22Rv1 (cell line): Measurements from ENCODE around the gene CHD6.

Experiments
- H3K27ac ChIP-seq: fragments of 450-650 bp; 2 replicates; pipeline ENCODE4 v1.5.1; 2017
- CTCF ChIP-seq: fragments of 450-650 bp; IDR thresholded peaks from 2 replicates; pipeline ENCODE4 v1.5.1; 2017; ENCODE audit warnings: mild to moderate bottlenecking
- ZFX ChIP-seq: fragments of 450-650 bp; IDR thresholded peaks from 2 replicates; pipeline ENCODE4 v1.6.1; 2017; ENCODE audit warnings: antibody characterized with exemption, borderline replicate concordance

The CHD6 gene

DNA sequence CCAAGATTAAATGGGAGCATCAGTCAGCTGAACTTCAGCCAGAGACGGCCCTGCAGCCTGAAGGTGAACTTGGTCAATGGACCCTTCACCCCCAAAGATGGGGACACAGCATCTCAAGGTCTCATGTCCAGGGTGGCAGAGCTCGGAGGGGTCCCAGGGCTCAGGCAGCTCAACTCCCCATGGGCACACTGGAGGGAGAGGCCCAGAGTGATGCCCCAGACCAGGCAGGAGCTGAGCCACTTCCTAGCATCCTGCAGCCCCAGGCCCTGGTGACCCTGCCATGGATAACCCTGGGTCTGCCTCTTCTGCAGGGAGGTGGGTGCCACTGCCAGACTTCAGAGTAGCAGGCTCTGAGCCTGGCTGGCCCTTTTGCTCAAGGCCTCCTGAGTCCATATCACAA, 224.1 kb downstream of the CHD6 start:
- H3K27ac ChIP-seq = no peak overlapping the region
- TF ChIP-seq ZFX (no peak), CTCF (no peak)

- TF ChIP-seq CTCF (no peak), ZFX (no peak)
- H3K27ac ChIP-seq = no peak overlapping the region
Measured at GRCh38 chr20:41393705-41394066, 224.5 kb downstream of the CHD6 start.

GRCh38 chr20:41392871-41393704, 225.1 kb downstream of the CHD6 start:
- TF ChIP-seq ZFX (no peak), CTCF (no peak)
- no peak overlapping the region for H3K27ac ChIP-seq

- TF ChIP-seq CTCF (no peak), ZFX (no peak)
- no peak overlapping the region for H3K27ac ChIP-seq
Measured at GRCh38 chr20:41392295-41392694, 225.9 kb downstream of the CHD6 start.

GRCh38 chr20:41391587-41392001, 226.6 kb downstream of the CHD6 start:
- no peak overlapping the region for H3K27ac ChIP-seq
- TF ChIP-seq ZFX = no peak
- TF ChIP-seq CTCF = no peak

DNA sequence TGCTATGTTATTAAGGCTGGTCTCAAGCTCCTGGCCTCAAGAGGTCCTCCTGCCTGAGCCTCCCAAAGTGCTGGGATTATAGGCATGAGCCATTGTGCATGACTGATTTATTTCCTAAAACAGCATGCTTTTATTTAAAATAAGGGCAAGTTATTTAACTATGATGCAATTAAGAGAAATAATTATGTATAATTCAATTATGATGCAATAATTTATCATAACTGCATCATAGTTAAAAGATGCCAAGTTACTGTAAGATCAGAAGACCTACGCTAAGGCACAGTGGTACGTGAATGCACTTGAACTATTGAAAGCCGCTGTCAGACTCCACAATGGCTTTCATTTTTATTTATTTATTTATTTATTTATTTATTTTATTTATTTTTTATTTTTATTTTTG, 227.3 kb downstream of the CHD6 start:
- H3K27ac ChIP-seq = no peak overlapping the region
- TF ChIP-seq CTCF = no peak
- TF ChIP-seq ZFX = no peak

DNA sequence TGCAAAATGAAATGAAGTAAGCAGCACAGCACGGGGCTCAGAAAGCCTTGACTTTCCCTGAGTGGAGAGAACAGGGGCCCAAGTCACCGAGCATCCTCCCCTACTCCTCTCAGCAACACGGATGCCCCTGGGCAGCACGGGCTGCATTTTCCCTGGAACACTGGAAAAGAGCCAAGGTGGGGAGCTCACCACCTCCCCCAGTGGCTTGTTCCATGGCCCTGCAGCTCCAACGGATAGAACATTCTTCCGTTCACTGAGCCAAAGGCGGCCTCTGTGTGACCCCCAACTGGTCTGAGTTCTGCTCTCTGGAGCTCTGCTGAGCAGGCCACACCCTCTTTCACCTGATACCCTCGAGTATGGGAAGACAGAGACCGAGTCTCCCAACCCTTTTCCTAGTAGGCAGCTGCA, 230.7 kb downstream of the CHD6 start:
- no peak overlapping the region for H3K27ac ChIP-seq

More for the DNA sequence above, 230.7 kb downstream of the CHD6 start:
- TF ChIP-seq ZFX (no peak), CTCF (no peak)
